ENCODE results near the gene ABCA10. TPM values are rescaled to one million over a fixed set of nuclear protein-coding genes. Genes with fewer than 3 reads are reported as not detected.
"Not testable (repeated sequence)": the region's sequence is repeated elsewhere in the genome, so short reads cannot be mapped to it uniquely, and the experiment has no call there.

ABCA10 gene
- total RNA-seq, 2 experiments from 2014 or later = 0.12 to 0.41 TPM

DNA sequence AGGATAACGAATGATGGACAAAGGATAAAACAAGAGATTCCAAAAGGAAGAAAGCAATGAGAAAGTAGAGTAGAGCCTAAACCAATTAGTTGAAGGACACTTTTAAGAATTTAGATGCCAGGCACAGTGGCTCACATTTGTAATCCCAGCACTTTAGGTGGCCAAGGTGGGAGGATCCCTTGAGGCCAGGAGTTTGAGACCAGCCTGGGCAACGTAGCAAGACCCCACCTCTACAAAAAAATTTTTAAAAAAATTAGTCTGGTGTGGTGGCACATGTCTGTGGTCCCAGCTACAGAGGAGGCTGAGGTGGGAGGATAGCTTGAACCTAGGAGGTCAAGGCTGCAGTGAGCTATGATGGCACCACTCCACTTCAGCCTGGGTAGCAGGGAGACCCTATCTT, 20.0 kb downstream of the ABCA10 start:
- Mint-ChIP-seq H3K9me3 (peaks cover 1% of the 10 kb centered on the region), H3K36me3 (peaks cover 5% of the 10 kb centered on the region), H3K4me1 (no peaks in the 10 kb centered on the region), H3K27ac (no peak overlapping the region), H3K27me3 (no peaks in the 10 kb centered on the region), H3K4me3 (no peak overlapping the region)
- DNase-seq = no peak

DNA sequence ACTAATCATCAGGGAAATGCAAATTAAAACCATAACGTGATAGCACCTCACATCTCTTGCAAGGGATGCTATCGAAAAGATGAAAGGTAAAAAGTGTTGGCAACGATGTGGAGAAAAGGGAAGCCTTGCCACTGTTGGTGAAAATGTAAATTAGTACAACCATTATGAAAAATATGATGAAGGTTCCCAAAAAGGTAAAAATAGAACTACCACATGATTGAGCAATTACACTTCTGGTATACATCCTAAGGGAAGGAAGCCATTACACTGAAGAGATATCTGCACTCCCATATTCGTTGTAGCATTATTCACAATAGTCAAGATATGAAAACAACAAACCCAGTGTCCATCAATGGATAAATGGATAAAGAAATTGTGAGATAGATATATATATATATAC, 21.5 kb downstream of the ABCA10 start:
- H3K9me3 Mint-ChIP-seq = peaks cover 1% of the 10 kb centered on the region

DNA sequence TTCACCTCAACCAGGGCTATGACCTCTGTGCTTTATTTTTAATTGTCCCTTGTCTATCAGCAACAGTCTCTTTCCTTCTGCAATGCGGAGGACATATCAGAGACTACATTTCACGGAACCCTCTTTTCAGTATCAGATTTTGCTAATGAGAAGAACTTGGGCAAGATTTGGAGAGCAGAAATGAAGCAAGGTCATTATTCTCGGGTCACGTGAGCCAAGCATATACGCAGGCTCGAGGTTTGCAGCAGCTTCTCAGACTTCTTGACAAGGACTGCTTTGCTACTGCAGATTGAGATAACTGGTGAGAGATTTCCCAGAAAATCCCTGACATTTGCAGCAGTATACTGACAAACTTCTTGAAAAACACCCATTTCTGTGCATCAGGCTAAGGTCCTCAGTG, 30.4 kb downstream of the ABCA10 start:
- Mint-ChIP-seq H3K27ac (no peak overlapping the region), H3K9me3 (no peaks in the 10 kb centered on the region), H3K36me3 (peaks cover 3% of the 10 kb centered on the region), H3K27me3 (no peaks in the 10 kb centered on the region), H3K4me3 (no peak overlapping the region), H3K4me1 (no peaks in the 10 kb centered on the region)
- no peak for DNase-seq

More for the DNA sequence above, 21.5 kb downstream of the ABCA10 start:
- Mint-ChIP-seq H3K27ac (no peak overlapping the region), H3K4me3 (no peak overlapping the region), H3K27me3 (no peaks in the 10 kb centered on the region), H3K4me1 (no peaks in the 10 kb centered on the region), H3K36me3 (no peaks in the 10 kb centered on the region)
- no peak for DNase-seq

- H3K4me3 Mint-ChIP-seq, H3K36me3 Mint-ChIP-seq, H3K9me3 Mint-ChIP-seq, H3K27me3 Mint-ChIP-seq, H3K27ac Mint-ChIP-seq, DNase-seq, H3K4me1 Mint-ChIP-seq: not testable (repeated sequence)
Observed at GRCh38 chr17:69196105-69196653, 32.4 kb downstream of the ABCA10 start.

- Mint-ChIP-seq H3K4me1 (no peaks in the 10 kb centered on the region), H3K9me3 (no peaks in the 10 kb centered on the region), H3K27ac (no peak overlapping the region), H3K27me3 (no peaks in the 10 kb centered on the region), H3K4me3 (no peak overlapping the region), H3K36me3 (peaks cover 3% of the 10 kb centered on the region)
- DNase-seq = no peak
Observed at GRCh38 chr17:69192754-69193153, 35.9 kb downstream of the ABCA10 start.

- no peaks in the 10 kb centered on the region for H3K4me1 Mint-ChIP-seq
- no peaks in the 10 kb centered on the region for H3K36me3 Mint-ChIP-seq
- no peak overlapping the region for H3K4me3 Mint-ChIP-seq
Observed at GRCh38 chr17:69188796-69189195, 39.8 kb downstream of the ABCA10 start.

GRCh38 chr17:69188064-69188463, 40.6 kb downstream of the ABCA10 start:
- H3K9me3 Mint-ChIP-seq = no peaks in the 10 kb centered on the region
- no peaks in the 10 kb centered on the region for H3K27me3 Mint-ChIP-seq
- no peaks in the 10 kb centered on the region for H3K36me3 Mint-ChIP-seq
- H3K4me3 Mint-ChIP-seq = no peak overlapping the region
- H3K27ac Mint-ChIP-seq = no peak overlapping the region
- DNase-seq = no peak
- no peaks in the 10 kb centered on the region for H3K4me1 Mint-ChIP-seq

More at GRCh38 chr17:69188796-69189195, 39.8 kb downstream of the ABCA10 start:
- no peaks in the 10 kb centered on the region for H3K9me3 Mint-ChIP-seq
- no peaks in the 10 kb centered on the region for H3K27me3 Mint-ChIP-seq
- no peak overlapping the region for H3K27ac Mint-ChIP-seq
- DNase-seq = no peak

DNA sequence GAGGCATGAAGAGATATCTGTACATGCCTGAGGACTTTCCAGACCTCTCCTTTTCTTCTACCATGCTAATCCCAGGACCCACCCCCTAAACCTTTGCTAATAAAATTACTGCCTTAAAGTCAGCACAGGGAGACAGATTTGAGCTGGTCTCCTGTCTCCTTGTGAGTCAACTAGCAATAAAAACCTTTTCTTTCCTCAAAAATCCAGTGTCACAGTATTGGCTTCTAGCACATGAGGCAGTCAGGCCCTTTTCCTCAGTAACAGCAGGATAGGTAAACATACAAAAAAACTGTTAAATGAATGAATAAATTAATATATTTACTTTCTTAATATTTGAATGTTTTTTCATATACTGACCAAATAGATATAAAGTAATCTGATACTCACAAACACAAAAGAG, 41.3 kb downstream of the ABCA10 start:
- Mint-ChIP-seq H3K36me3 (no peaks in the 10 kb centered on the region), H3K4me3 (no peak overlapping the region), H3K4me1 (no peaks in the 10 kb centered on the region), H3K27me3 (no peaks in the 10 kb centered on the region), H3K9me3 (no peaks in the 10 kb centered on the region), H3K27ac (no peak overlapping the region)
- no peak for DNase-seq

DNA sequence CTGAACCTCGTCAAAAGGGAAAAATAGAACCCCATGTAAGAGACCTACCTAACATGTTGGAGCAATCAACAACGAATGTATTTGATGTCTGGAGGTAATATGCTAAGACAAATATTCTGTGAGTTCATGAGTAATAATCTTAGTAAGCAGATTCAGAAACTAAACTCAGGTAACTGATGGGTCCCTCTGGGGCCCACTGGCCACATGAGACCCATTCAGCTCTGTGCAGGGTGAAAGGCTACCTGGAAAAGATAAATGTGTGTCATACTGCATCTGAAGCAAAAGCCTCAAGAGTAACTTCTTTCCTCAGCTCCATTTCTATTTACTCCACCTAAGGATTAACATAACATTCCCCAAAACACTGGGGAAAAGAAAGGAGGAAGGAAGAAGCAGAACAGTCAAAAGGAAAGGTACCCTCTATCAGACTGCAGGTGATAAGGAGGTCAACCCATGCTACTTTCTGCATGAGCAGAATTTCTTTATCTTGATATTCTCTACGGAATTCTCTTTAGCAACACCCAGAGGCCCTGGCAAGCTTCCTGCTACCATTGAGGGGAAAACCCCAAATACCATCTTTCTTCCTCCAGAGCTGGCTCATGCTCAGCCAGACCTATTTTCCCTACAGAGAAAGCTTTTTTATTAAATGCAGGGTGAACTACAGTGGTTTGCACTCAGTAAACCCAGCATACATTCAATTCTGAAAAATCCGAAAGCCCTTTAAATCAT, 49.2 kb downstream of the ABCA10 start:
- Mint-ChIP-seq H3K9me3 (no peaks in the 10 kb centered on the region), H3K4me1 (no peaks in the 10 kb centered on the region), H3K36me3 (peaks cover 5% of the 10 kb centered on the region), H3K27ac (no peak overlapping the region), H3K27me3 (no peaks in the 10 kb centered on the region), H3K4me3 (no peak overlapping the region)
- DNase-seq = no peak

DNA sequence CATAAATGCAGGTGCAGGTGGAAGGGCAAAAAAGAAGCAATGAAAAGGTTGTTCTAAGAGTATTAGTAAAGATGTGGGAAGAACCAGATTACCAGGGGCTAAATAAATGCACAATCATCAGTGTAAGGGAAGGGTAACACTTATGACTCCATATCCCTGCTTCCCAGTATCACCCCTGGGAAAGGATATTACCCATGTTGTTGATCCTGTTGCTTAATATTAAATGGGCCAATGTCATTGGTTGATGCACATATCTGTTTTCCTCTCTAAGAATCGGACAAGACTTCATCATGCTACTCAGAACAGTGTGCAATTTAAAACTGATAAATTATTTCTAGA, 52.2 kb downstream of the ABCA10 start:
- Mint-ChIP-seq H3K36me3 (peaks cover 5% of the 10 kb centered on the region), H3K9me3 (no peaks in the 10 kb centered on the region), H3K4me3 (no peak overlapping the region), H3K27ac (no peak overlapping the region), H3K4me1 (no peaks in the 10 kb centered on the region), H3K27me3 (no peaks in the 10 kb centered on the region)
- DNase-seq = no peak

DNA sequence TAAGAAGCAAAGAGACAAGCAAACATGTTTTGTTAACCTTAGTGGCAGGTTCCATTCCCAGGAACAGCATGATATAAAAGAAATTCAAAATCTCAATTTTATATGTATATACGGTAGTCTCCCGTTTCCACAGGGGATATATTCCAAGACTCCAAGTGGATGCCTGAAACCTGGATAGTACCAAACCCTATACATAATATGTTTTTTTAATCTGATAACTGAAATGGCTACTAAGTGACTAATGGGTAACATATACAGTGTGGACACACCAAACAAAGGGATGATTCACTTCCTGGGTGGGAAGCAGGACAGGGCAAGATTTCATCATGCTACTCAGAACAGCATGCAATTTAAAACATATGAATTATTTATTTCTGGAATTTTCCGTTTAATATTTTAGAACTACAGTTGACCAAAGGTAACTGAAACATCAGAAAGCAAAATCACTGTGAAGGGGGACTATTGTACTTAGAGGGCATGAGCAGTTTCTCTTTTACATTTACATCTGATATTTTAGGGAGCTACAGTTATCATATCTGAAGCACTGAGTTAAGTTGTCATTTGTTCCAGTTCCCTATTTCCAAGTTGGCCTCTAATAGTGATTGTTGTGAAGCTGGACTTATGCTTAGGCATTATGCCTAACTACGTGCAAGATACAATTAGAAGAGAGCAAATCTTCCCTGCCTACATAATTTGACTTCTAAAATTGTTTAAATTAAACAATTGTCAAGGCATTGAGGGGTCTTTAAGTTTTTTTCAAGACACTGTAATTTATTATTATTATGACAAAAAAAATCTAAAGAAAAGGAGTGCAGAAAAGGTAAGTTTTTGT, 52.8 kb downstream of the ABCA10 start:
- H3K4me3 Mint-ChIP-seq = no peak overlapping the region
- DNase-seq = no peak
- no peaks in the 10 kb centered on the region for H3K4me1 Mint-ChIP-seq
- H3K27me3 Mint-ChIP-seq = no peaks in the 10 kb centered on the region
- no peak overlapping the region for H3K27ac Mint-ChIP-seq
- H3K9me3 Mint-ChIP-seq = no peaks in the 10 kb centered on the region
- H3K36me3 Mint-ChIP-seq = peaks cover 3% of the 10 kb centered on the region

GRCh38 chr17:69175262-69175624, 53.4 kb downstream of the ABCA10 start:
- no peaks in the 10 kb centered on the region for H3K9me3 Mint-ChIP-seq
- H3K4me3 Mint-ChIP-seq = no peak overlapping the region
- no peaks in the 10 kb centered on the region for H3K4me1 Mint-ChIP-seq
- no peak for DNase-seq
- H3K36me3 Mint-ChIP-seq = peaks cover 3% of the 10 kb centered on the region
- no peaks in the 10 kb centered on the region for H3K27me3 Mint-ChIP-seq
- H3K27ac Mint-ChIP-seq = no peak overlapping the region

DNA sequence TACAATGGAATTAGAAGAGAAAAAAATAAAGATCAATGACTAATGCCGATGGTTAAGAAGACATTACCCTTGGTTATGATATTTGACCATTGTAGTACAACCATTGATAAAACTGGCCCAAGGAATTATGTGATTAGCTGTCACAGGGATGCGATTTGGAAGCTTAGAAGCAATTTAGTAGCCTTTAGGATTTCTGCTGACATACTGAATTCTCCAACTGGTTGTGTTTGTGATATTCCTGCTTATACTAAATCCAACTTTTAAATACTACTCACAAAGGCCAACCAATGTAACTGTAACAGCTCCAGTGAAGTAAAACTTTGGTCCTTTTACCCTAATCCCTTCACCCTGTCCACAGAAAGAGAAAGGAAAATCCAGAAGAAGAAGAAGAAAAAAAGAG, 55.5 kb downstream of the ABCA10 start:
- H3K27ac Mint-ChIP-seq = no peak overlapping the region
- H3K27me3 Mint-ChIP-seq = no peaks in the 10 kb centered on the region
- H3K9me3 Mint-ChIP-seq = no peaks in the 10 kb centered on the region
- peaks cover 3% of the 10 kb centered on the region for H3K36me3 Mint-ChIP-seq
- no peak overlapping the region for H3K4me3 Mint-ChIP-seq
- DNase-seq = no peak
- no peaks in the 10 kb centered on the region for H3K4me1 Mint-ChIP-seq

DNA sequence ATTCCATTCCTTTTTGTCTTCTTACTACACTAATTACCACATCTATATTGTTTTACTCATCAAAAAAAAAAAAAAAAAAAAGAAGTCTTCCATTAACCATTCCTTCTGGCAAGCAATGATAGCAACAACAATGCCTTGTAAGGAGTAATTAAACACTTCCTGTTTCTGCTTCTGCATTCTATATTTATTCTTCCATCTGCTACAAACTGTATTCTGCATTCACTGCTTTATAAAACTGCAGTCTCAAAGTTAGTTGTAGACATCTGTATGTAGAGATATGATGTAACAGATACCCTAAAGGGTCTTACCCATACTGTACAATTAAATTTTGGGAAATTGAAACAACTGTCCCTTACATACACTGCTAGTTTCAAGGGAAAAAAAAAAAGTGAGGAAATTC, 58.2 kb downstream of the ABCA10 start:
- Mint-ChIP-seq H3K27ac (no peak overlapping the region), H3K27me3 (no peaks in the 10 kb centered on the region), H3K36me3 (peaks cover 3% of the 10 kb centered on the region), H3K4me3 (no peak overlapping the region), H3K4me1 (no peaks in the 10 kb centered on the region), H3K9me3 (no peaks in the 10 kb centered on the region)
- DNase-seq = no peak

DNA sequence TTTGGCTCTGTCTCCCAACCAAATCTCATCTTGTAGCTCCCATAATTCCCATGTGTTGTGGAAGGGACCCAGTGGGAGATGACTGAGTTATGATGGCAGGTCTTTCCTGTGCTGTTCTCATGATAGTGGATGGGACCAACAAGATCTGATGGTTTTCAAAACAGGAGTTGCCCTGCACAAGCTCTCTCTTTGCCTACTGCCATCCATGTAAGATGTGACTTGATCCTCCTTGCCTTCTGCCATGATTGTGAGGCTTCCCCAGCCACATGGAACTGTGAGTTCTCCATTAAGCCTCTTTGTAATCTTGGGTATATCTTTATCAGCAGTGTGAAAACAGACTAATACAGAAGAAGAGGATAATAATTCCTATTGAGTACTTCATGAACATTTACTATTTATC, 60.0 kb downstream of the ABCA10 start:
- not testable (repeated sequence) for DNase-seq, H3K9me3 Mint-ChIP-seq, H3K27me3 Mint-ChIP-seq, H3K36me3 Mint-ChIP-seq, H3K4me1 Mint-ChIP-seq, H3K27ac Mint-ChIP-seq, H3K4me3 Mint-ChIP-seq

- Mint-ChIP-seq H3K4me3 (no peak overlapping the region), H3K9me3 (no peaks in the 10 kb centered on the region), H3K4me1 (no peaks in the 10 kb centered on the region), H3K27ac (no peak overlapping the region), H3K27me3 (no peaks in the 10 kb centered on the region), H3K36me3 (peaks cover 2% of the 10 kb centered on the region)
- DNase-seq = no peak
Observed at GRCh38 chr17:69166957-69167356, 61.7 kb downstream of the ABCA10 start.

Data from activated naive CD8-positive, alpha-beta T cell treated with anti-CD3 and anti-CD28 coated beads for 36 hours (primary cell).